HTR-8/SVneo (cell line): ENCODE results near the gene CRB1.

Experiments used
- DNase-seq: peaks from one replicate; pipeline ENCODE4 v3.0.0; 2011; ENCODE audit warnings: low spot score, mixed read lengths; ENCODE audit not compliant: insufficient read length
- FAIRE-seq: peaks from 2 replicates; lab custom pipeline; 2011; peaks lifted over from hg19 to GRCh38; lab: Jason Lieb, UNC

CRB1 gene

DNA sequence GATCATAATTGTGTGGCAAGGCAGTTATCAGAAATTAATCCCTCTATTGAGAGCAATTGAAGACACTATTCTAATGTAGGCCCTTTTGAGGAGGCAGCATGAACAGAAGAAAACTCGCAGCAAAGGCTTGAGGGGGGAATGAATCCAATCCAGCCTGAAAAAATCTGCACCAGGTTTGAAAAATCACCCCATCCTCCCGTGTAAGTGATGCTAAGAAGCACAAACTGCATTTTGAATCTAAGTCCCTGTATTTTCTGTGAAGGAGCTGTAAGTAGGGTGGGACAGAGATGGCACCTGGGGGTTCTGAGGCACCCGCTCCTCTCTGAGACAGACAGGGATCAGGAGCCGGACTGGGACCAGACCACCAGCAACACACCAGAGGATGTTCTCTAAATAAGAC, at the start of gene CRB1:
Gene CRB1 (plus strand): TSS at position 241 of the 400 bp plus-strand sequence. CDS start 161 bp downstream, outside the sequence.
- DNase-seq (peak; percentile 4), FAIRE-seq (no peak)

DNA sequence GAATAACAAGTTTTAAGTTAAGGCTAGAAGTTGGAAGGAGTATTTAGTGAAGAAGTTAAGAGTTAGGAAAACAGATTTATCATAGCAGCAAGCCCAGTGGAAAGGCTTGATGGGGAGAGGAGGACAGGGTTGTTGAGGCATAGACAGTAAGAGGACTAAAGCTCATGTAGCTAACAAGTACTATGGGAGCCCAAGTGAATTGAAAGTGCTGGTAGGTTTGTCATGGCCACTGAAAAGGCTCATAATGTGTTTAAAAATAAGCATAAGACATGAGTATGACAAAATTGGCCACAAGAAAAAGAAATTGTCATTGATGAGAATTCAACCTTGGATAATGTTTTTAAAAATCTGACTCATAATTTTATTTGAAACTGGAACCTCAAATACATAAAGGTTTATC, 49.2 kb upstream of the CRB1 start:
- DNase-seq, result no peak
- FAIRE-seq, result no peak

DNA sequence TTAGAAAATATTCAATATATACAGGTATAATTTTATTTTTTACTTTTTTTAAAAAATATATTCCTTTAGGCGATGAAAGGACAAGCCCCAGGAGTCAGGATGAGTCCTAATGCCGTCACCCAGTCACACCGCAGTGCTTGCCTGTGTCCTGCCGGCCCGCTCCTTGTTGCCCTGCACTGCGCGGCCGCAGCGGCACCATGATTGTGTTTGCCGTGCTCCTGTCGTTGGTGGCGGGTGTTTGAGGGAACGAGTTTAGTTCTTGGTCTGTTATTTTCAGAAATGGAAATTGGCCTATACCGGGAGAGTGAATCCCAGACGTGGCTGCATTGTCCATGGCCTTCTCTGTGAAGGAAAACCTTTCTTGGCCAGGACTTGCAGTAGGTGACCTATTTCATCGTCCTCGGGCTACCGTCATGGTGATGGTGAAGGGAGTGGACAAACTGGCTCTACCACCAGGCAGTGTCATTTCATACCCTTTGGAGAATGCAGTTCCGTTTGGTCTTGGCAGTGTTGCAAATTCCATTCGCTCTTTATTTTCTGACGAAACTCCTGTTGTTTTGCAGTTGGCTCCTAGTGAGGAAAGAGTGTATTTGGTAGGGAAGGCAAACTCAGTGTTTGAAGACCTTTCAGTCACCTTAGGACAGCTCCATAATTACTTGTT, 45.9 kb upstream of the CRB1 start:
- FAIRE-seq, result no peak

DNA sequence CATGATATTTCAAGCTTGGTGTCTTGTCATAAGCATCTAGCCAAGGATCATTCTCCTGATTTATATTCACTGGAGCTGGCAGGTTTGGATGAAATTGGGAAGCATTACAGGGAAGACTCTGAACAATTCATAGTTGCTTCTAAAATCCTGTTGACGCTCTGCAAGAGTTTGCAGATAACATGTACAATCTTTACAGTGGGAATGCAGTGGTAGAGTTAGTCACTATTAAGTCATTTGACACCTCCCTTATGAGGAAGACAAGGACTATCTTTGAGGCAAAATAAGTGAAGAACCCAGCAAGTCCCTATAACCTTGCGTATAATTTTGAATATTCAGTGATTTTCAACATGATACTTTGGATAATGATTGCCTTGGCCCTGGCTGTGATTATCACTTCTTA, 45.3 kb upstream of the CRB1 start:
- DNase-seq (no peak), FAIRE-seq (no peak)

More for the DNA sequence above, 45.9 kb upstream of the CRB1 start:
- DNase-seq, result no peak

DNA sequence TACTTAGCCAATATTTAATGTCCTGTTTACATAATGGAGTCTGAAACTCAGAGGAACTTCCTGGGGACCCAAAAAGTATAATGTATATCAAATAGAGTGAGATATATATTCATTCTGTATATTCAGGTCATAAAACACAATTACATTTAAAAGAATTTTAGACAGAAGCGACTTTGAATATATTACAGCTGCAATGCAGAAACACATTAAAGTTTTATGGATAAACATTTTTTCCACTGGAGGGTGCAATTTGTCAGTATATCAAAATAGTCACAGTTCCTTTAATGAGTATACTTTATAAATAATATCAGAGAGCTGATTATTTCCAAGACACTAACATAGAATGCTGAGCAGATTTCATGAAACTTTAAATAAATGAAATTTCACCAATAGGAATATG, 43.9 kb upstream of the CRB1 start:
- DNase-seq (no peak), FAIRE-seq (no peak)

DNA sequence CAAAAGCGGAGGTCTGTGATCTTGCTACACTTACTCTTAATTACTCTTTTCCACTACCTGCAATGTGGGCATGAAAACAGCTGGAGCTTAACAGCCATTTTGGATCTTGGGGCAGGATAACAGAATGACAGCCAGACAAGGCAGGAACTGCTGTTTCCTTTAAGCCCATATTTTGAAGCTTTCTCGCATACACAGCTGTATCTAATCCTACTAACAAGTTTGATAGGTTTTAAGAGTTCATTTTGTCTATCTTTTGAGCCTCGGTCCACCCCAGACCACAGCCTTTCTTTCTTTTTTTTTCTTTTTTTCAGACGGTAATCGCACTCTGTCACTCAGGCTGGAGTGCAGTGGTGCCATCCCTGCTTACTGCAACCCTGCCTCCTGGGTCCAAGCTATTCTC, 42.4 kb upstream of the CRB1 start:
- FAIRE-seq (no peak), DNase-seq (no peak)

DNA sequence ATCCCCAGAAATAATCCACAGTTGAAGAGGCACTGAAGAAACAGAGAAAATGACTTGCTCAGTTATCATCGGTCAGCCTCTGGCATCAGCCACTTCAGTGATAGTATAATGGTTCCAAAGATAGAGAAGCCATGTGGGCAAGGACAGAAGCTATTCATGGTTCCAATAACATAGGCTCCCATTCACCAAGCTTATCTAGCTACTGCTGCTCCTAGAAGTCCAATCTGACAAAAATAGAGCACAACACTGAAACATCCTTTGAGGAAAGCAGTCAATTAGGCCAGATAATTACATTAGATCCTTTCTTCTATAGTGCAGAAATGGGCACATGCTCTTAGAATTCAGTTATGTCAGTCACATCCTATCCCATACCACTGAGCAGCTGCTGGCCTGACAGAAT, 33.5 kb upstream of the CRB1 start:
- FAIRE-seq (no peak), DNase-seq (no peak)

DNA sequence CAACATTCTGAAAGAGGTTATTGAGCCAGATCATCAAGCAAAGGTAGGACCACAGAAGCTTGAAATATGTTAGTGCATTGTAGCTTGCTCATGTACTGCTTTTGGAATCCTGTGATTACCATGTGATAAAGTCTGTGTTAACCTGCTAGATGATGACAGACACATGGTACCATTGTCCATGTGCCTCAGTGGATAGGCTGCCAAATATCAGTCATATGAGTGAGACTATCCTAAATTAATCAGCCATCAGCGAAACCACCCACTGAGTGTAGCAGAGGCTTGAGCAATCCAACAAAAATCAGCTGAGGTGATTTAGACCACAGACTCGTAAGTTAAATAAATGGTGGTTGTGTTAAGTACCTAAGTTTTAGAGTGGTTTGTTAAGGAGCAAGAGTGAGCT, 32.7 kb upstream of the CRB1 start:
- DNase-seq, result no peak
- no peak for FAIRE-seq

DNA sequence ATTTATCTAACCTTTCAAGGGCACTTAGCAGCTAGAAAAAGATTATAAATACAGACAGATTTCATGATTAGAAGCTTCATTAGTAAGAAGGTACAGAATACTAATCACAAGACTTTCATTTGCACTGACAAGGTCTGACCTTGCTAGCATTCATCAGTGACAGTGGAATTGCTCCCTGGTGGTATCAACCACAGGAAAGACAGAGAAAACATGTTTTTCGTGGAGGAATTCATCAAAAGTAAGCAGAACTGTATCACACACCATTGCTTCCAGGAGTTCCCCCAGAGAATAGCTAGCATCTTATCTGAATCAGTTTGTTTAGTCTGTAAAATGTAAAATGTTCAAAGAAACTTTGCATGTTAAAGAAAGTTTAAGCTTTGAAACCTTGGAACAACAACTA, 20.6 kb upstream of the CRB1 start:
- DNase-seq (no peak), FAIRE-seq (no peak)

DNA sequence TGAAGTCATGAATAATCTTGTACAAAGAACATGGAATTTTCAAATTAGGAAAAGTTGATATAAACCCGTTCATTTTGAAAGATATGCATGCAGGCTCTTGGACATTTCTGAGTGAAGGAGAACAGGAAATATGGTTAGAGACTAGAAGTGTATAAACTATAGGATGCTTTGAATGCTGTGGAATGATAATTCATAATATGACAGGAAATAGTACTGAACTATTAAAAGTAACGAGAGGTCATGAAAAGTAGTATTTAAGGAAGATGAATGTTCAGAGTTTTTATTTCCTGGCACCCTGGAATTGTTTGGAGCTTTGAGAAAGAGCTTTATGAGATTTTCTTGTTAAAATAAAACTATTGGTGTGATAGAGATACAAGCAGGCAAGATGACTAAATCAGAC, 18.7 kb upstream of the CRB1 start:
- FAIRE-seq (no peak), DNase-seq (no peak)

DNA sequence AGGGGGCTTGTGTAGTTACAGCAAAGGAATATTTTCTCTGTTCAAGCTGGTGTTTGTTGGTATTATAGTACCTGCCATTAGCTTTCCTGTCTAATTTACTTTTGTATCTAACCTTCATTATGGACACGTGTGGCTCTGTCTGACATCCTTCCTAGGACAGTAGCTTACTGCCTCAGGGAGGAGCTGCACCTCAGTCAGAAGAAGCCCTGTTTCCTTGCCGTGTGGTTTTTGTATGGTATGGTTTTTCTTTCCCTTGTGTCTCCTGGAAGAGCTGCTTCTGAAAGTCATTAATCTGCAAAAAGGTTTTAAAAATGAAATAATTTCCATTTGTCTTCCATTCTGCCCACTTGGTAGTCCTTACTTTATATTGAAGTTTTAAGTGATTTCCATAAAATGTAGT, 17.4 kb upstream of the CRB1 start:
- FAIRE-seq (no peak), DNase-seq (no peak)

DNA sequence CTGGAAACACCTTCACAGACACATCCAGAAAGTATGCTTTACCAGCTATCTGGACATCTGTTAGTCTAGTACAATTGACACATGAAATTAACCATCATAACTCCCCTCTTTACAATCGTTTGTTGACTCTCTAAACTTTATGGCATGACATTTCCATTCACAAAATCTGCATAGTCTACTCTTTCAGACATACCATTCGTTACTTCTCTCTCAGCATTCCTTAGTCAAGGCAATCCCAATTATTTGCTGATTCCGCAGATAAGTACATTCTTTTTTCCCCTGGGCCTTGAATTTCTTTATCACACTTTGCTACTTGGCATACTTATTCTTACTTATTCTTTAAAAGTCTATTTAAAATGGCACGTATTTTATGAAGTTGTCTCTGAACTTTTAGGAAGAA, 15.1 kb upstream of the CRB1 start:
- no peak for FAIRE-seq
- DNase-seq, result no peak

DNA sequence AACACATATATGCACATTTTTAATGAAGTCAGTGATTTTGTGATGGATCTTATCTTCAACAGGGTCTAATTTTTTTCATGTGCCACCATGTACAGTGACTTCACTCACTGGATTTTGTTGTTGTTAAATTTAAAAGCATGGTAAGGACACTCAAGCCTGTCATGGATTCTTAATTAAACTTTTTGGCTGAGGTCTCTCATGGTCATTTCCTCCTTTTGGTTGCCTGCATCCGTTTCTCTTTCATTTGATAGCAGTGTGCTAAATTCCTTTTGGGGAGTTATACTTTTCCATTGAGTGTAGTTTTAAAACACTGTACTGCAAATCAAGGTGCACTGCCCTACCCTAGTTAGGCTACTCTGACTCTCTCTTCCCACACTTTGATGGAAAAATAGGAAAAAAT, 13.2 kb upstream of the CRB1 start:
- FAIRE-seq (no peak), DNase-seq (no peak)

DNA sequence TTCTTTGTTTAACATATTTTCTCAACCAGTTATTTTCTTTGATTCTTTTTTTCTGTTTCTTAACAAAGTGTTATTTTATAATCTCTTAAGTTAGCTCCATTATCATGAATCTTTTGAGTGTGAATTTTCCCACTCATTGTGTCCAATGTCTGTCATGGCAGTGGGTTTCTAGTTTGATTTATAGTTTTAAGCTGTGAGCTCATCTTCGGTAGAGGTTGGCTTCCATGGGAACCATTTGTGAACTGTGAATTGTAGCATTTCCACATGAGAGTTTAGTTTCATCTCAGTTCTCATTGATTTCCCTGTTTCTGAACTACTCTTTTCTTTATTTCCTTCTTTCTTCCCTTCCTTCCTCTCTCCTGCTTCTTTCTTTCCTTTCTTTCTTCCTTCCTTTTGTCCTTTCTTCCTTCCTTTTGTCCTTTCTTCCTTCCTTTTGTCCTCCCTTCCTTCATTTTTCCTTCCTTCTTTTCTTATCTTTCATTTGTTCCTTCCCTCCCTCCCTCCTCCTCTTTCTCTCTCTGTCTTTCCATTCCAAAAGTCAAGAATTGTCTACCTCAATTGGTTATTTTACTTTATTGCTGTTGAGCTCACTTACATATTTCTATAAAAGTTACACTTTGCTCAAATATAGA, 3.0 kb upstream of the CRB1 start:
- FAIRE-seq (no peak), DNase-seq (no peak)

DNA sequence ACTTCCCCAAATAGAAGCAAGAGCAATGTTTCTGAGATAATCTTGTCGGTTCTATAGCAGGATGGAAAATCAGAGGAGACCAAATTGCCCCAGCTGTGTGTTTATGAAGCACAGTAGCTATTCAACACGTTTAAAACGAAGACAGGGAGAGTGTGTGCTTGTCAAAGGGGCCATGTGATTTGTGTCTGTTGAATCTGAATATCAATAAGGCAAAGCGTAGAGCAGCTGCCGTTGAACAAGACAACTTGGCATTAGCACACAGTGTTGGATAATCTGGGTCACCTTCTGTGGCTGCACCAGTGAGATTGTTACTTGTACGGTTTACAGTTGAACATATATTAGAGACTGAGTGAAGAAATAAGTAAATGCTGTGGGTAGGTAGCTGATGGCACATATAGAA, 1.0 kb downstream of the CRB1 start:
- no peak for DNase-seq
- no peak for FAIRE-seq

DNA sequence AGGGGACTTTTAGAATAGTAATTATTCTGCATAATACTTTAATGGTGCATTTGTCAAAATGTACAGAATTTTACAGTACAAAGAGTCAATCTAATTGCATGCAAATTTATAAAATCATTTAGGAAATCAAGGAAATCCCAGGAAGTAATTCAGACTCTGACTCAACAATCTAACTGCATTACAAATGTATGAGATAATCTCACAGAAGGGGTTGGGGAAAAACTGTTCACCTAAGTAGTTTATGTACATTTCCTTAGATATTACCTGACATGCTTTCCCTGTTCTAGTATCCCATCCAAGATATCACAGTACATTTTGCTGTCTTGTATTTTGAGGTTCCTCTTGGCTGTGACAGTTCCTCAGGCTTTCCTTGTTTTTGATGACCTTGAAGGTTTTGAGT, 4.7 kb downstream of the CRB1 start:
- DNase-seq (no peak), FAIRE-seq (no peak)

DNA sequence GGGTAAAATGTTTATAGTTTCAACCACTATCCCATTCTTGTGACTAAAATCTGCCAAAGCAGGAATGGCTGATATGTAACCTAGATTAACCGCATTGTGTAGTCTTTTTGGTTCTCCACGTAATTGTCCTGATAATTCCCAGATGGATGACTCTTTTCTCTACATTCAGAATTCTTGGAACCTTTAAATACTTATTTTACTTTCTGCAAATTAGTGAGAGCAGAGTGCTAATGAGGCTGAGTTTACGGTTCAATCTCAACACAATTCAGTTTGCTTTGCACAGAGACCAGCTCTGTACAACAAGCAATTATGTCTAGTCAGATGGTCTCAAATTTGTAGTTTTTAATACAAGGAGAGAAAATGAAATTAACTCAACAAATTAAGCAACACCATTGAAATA, 9.1 kb downstream of the CRB1 start:
- FAIRE-seq (no peak), DNase-seq (no peak)

DNA sequence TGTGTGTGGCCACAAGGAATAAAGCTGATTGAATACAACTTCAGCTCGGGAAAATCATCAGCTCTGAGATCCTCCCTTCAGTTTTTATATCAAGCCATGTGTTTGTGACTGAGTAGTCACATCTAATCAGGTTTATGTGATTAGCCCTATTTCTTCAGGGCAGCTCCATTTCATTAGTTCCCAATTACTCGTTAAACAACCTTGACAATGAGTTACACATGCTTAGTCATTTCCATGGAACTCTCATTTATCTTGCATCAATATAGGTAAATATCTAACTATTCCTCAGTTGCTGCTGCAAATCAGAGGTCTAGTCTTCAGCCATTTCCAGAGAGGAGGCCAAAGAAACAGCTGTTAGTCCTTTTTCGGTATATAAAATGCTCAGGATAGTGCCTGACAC, 16.3 kb downstream of the CRB1 start:
- no peak for DNase-seq
- no peak for FAIRE-seq

DNA sequence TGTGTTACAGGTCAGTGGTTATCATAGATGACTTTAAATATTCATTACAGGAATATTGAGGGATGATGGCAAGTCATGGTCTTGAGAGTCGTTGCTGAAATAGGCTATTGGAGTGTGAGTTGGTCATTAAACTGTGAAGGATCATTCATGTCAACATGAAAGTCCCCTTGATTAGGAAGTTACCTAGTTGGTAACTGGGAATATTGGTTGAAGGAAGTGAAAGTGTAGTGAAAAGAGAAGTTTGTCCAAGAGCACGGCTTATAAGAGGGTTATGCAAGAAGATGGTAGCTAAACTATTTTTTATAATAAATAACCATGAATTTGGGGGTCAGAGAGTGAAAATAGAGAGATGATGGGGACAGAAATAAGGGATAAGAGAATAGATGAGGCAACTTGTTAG, 16.9 kb downstream of the CRB1 start:
- DNase-seq (no peak), FAIRE-seq (no peak)

DNA sequence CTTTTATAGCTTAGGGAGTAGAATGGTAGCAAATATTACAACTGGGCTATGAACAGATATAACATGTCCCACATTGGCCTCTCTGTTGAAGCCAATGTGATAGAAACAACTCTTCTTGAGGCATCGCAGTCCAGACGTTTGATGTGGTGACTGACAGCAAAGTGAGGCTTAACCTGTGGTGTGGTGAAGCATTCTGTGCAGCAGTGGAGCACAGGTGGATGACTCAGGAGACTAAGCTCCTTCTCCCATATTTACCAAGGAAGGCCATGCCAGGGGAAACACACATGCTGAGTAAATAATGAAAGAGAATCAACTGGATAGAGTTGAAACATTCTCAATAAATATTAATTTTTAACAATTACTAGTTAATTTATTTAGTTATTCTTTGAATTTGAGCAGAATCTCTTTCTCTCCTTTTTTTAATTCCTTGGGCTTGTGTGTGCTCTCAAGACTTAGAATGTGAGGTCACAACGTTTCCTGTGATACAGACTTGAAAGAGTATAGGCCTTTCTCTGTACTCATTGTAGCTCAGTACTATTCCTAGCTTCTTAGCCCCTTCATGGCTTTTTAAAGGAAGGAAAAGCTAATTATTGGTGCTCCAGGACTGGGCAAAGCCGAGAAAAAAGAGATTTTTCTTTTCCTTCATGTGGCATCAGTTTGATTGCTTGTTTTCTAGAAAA, 17.6 kb downstream of the CRB1 start:
- no peak for DNase-seq
- FAIRE-seq, result no peak

DNA sequence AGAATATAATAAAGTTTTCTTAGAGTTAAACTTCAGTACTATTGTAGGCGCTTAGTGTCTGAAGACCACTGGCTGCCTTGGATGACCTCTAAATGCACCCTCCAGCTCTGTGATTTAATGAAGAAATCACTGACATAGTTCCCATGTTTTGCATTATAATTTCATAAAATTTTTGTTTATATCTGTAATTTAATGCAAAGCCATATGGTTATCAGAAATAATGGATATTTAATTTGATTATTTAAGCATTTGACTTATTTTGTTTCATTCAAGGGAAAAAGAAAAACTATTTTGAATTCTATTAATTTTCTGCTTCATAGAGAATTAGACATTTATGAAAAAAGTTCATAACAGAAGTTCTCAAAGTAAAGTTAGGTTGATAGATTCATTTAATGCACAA, 18.6 kb downstream of the CRB1 start:
- FAIRE-seq, result no peak
- no peak for DNase-seq

DNA sequence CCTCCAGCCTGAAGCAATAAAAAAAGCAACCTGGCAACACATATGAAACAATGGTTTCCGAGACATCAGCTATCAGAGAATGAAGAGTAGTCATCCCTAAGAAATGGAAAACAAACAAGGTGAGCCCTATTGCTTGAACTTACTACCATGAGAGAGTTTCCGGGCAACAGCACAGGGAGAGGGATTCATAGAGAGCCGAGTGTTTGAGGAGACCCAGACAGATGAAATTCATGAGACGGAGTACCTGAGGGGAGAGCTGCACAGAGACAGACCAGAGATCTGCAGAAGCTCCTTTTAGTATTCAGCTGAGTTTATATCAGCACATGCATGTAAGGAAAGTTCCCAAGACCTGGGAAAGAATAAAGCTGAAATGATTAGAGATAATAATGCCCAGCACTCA, 19.8 kb downstream of the CRB1 start:
- DNase-seq (no peak), FAIRE-seq (no peak)
